Panc1 (cell line): Measurements from ENCODE around the gene GPS2. TPM values are rescaled to one million over a fixed set of nuclear protein-coding genes. Genes with fewer than 3 reads are reported as not detected.

ENCODE experiments used
- ATAC-seq: fragments of 200-7000 bp; cut with Tn5 transposase; 2 replicates; pipeline ENCODE4 v1.9.1; 2020; ENCODE audit warnings: mild to moderate bottlenecking, moderate library complexity
- BruUV-seq: library from RNA; stranded (reverse); fragments of 400-500 nt; replicated peaks from 2 replicates; lab custom pipeline; 2021; lab: Mats Ljungman, UMichigan
- CTCF ChIA-PET: fragments of 300-600 bp; sonication (Branson Sonifier 250); formaldehyde crosslinking; loops from one replicate; lab custom pipeline; 2022; ENCODE audit warnings: antibody characterized with exemption; lab: Charles Lee
- POLR2A ChIA-PET: fragments of 300-600 bp; sonication (Branson Sonifier 250); formaldehyde crosslinking; loops from one replicate; lab custom pipeline; 2022; ENCODE audit warnings: antibody characterized with exemption; lab: Charles Lee
- DNase-seq: peaks from one replicate; pipeline ENCODE4 v3.0.0-alpha.2; 2010; ENCODE audit warnings: low read depth, low spot score
- H3K27ac ChIP-seq: 2 replicates; pipeline ENCODE4 v1.5.1; 2011; ENCODE audit warnings: mild to moderate bottlenecking, low read length, inconsistent platforms
- H3K27me3 ChIP-seq: fragments of 200-500 bp; sonication (Bioruptor generic); 2 replicates; pipeline ENCODE4 v1.6.0; 2014; ENCODE audit warnings: low read length, inconsistent platforms; ENCODE audit not compliant: control insufficient read depth, insufficient read depth
- H3K36me3 ChIP-seq: fragments of 200-500 bp; sonication (Bioruptor generic); 2 replicates; pipeline ENCODE4 v1.5.1; 2014; ENCODE audit warnings: inconsistent platforms, mild to moderate bottlenecking, low read length, moderate library complexity; ENCODE audit not compliant: control insufficient read depth, insufficient read depth
- H3K4me1 ChIP-seq: 2 replicates; pipeline ENCODE4 v1.5.1; 2011; ENCODE audit warnings: inconsistent platforms, mild to moderate bottlenecking, low read length, moderate library complexity; ENCODE audit not compliant: control insufficient read depth, insufficient read depth
- H3K4me3 ChIP-seq, 2 experiments: 2 replicates each; pipeline ENCODE4 v1.5.1; 2011 to 2012; ENCODE audit warnings: low read depth in 2 of 2, low read length in 2 of 2, mild to moderate bottlenecking in 2 of 2, inconsistent platforms in 1 of 2, moderate library complexity in 1 of 2
- H3K9me3 ChIP-seq: fragments of 200-500 bp; sonication (Bioruptor generic); 2 replicates; pipeline ENCODE4 v1.5.1; 2014; ENCODE audit warnings: low read depth, mild to moderate bottlenecking, inconsistent platforms, low read length, moderate library complexity; ENCODE audit not compliant: control insufficient read depth, insufficient read depth
- CTCF ChIP-seq: fragments of 450-650 bp; IDR thresholded peaks from 2 replicates; pipeline ENCODE4 v1.5.1; 2017; ENCODE audit warnings: mild to moderate bottlenecking
- POLR2AphosphoS5 ChIP-seq: IDR thresholded peaks from 2 replicates; pipeline ENCODE4 v1.6.1; 2012; ENCODE audit warnings: mild to moderate bottlenecking, low read depth, low read length, moderate library complexity
- REST ChIP-seq, 2 experiments: IDR thresholded peaks; 2 replicates each; pipeline ENCODE4 v1.6.1; 2011 to 2012; ENCODE audit warnings: low read depth in 2 of 2, control low read depth in 1 of 2, low read length in 1 of 2, mild to moderate bottlenecking in 1 of 2, moderate library complexity in 1 of 2; ENCODE audit not compliant: insufficient read depth in 1 of 2
- SIN3A ChIP-seq: IDR thresholded peaks from 2 replicates; pipeline ENCODE4 v1.6.1; 2012; ENCODE audit warnings: low read depth, mild to moderate bottlenecking, low read length, moderate library complexity, borderline replicate concordance; ENCODE audit not compliant: insufficient read depth
- TCF7L2 ChIP-seq: IDR thresholded peaks from 2 replicates; pipeline ENCODE4 v1.6.1; 2011; ENCODE audit warnings: mild to moderate bottlenecking, low read depth, low read length, inconsistent platforms
- in situ Hi-C: cut with HindIII; loops from 2 replicates; pipeline ENCODE4 v1.10.0; 2016; ENCODE audit warnings: low sequenced_read_pairs, low pct_unique_long_range_greater_than_20kb
- intact Hi-C: fragments of 100-400 bp; cut with micrococcal nuclease; formaldehyde crosslinking; loops from one replicate; pipeline ENCODE4 v1.10.0; 2022; ENCODE audit not compliant: unreplicated experiment
- total RNA-seq: library from RNA; stranded (reverse); gene quantifications from one replicate; pipeline ENCODE4 v1.2.1, GENCODE V29; 2021; ENCODE audit not compliant: unreplicated experiment

Gene GPS2
- total RNA-seq, 1 experiment from 2014 or later = 96.6 TPM

- DNase-seq (no peak), ATAC-seq (no peak)
- BruUV-seq = no TSS peak
- Histone ChIP-seq H3K27ac (no peak overlapping the region), H3K9me3 (no peaks in the 10 kb centered on the region), H3K4me1 (peaks cover 9% of the 10 kb centered on the region), H3K27me3 (no peaks in the 10 kb centered on the region), H3K4me3 (no peak overlapping the region), H3K36me3 (no peaks in the 10 kb centered on the region; the same call in 1 of the 2 replicates)
- TF ChIP-seq SIN3A (no peak), POLR2AphosphoS5 (no peak), CTCF (no peak), REST (IDR thresholded peaks at IDR 0.05; ENCODE audit: insufficient read depth in 1 of 2, low read depth in 2 of 2, low read length in 1 of 2) (no peak), TCF7L2 (no peak)
- POLR2A ChIA-PET = no interaction called here
- in situ Hi-C loops = no loop called here
- CTCF ChIA-PET = no interaction called here
- intact Hi-C loops = no loop called here
These were observed 33.5 kb upstream of the GPS2 start for GRCh38 chr17:7348478-7349242.

- CTCF ChIA-PET = interaction anchor here (0.6 kb wide), 1 partner anchor 9 kb away, joined by 9 read pairs; no protein-coding TSS in a partner anchor
- Histone ChIP-seq H3K27ac (no peak overlapping the region), H3K9me3 (no peaks in the 10 kb centered on the region), H3K36me3 (no peaks in the 10 kb centered on the region; the same call in 1 of the 2 replicates), H3K4me3 (no peak overlapping the region), H3K4me1 (peaks cover 7% of the 10 kb centered on the region; the same call in 1 of the 2 replicates), H3K27me3 (no peaks in the 10 kb centered on the region)
- intact Hi-C loops (no loop called here), in situ Hi-C loops (no loop called here)
- BruUV-seq = no TSS peak
- TF ChIP-seq CTCF (no peak), TCF7L2 (no peak), REST (IDR thresholded peaks at IDR 0.05; ENCODE audit: insufficient read depth in 1 of 2, low read depth in 2 of 2, low read length in 1 of 2) (no peak), SIN3A (no peak), POLR2AphosphoS5 (no peak)
- ATAC-seq (no peak), DNase-seq (no peak)
- POLR2A ChIA-PET = no interaction called here
These were observed 32.7 kb upstream of the GPS2 start for GRCh38 chr17:7347630-7348477.
